H9 (cell line): ENCODE measurements around the gene CCDC158. TPM values are rescaled to one million over a fixed set of nuclear protein-coding genes. Genes with fewer than 3 reads are reported as not detected.

Experiments
- DNase-seq: peaks from one replicate; pipeline ENCODE4 v3.0.0-alpha.2; 2017
- H2AFZ ChIP-seq: one replicate; pipeline ENCODE4 v1.6.1; 2013; ENCODE audit warnings: mild to moderate bottlenecking, low read length, control low read depth, moderate library complexity
- H2AK5ac ChIP-seq: 2 replicates; pipeline ENCODE4 v1.6.1; 2013; ENCODE audit warnings: low read length, control low read depth, mixed read lengths; ENCODE audit not compliant: insufficient read length
- H2BK120ac ChIP-seq: one replicate; pipeline ENCODE4 v1.6.1; 2013; ENCODE audit warnings: low read depth, mild to moderate bottlenecking, low read length, control low read depth, inconsistent platforms; ENCODE audit not compliant: poor library complexity, severe bottlenecking
- H2BK12ac ChIP-seq: 2 replicates; pipeline ENCODE4 v1.6.1; 2013; ENCODE audit warnings: low read length, control low read depth, mixed read lengths, low read depth; ENCODE audit not compliant: insufficient read length
- H2BK15ac ChIP-seq: 2 replicates; pipeline ENCODE4 v1.6.1; 2013; ENCODE audit warnings: low read depth, low read length, control low read depth
- H2BK20ac ChIP-seq: one replicate; pipeline ENCODE4 v1.6.1; 2013; ENCODE audit warnings: low read depth, mild to moderate bottlenecking, low read length, control low read depth, inconsistent platforms; ENCODE audit not compliant: poor library complexity, severe bottlenecking
- H2BK5ac ChIP-seq: 2 replicates; pipeline ENCODE4 v1.6.1; 2013; ENCODE audit warnings: low read length, control low read depth, mixed read lengths; ENCODE audit not compliant: insufficient read length
- H3K14ac ChIP-seq: 2 replicates; pipeline ENCODE4 v1.6.1; 2013; ENCODE audit warnings: low read length, control low read depth; ENCODE audit not compliant: insufficient read depth
- H3K18ac ChIP-seq: 2 replicates; pipeline ENCODE4 v1.6.1; 2013; ENCODE audit warnings: low read depth, mild to moderate bottlenecking, mixed read lengths, low read length, control low read depth; ENCODE audit not compliant: insufficient read length
- H3K23ac ChIP-seq: 2 replicates; pipeline ENCODE4 v1.6.1; 2013; ENCODE audit warnings: low read length, control low read depth, mixed read lengths, low read depth; ENCODE audit not compliant: insufficient read length
- H3K23me2 ChIP-seq: 2 replicates; pipeline ENCODE4 v1.6.1; 2013; ENCODE audit warnings: low read depth, mild to moderate bottlenecking, mixed read lengths, low read length, control low read depth; ENCODE audit not compliant: insufficient read length, poor library complexity, severe bottlenecking
- H3K27ac ChIP-seq: 2 replicates; pipeline ENCODE4 v1.5.1; 2013; ENCODE audit warnings: low read length, control low read depth, mixed read lengths, low read depth; ENCODE audit not compliant: insufficient read length
- H3K27me3 ChIP-seq: 2 replicates; pipeline ENCODE4 v1.6.1; 2013; ENCODE audit warnings: low read length, control low read depth, inconsistent platforms; ENCODE audit not compliant: insufficient read depth
- H3K4ac ChIP-seq: 2 replicates; pipeline ENCODE4 v1.6.1; 2013; ENCODE audit warnings: low read depth, mild to moderate bottlenecking, control low read depth, inconsistent platforms, low read length, moderate library complexity
- H3K4me1 ChIP-seq: 2 replicates; pipeline ENCODE4 v1.6.1; 2013; ENCODE audit warnings: low read length, control low read depth, inconsistent platforms; ENCODE audit not compliant: insufficient read depth
- H3K4me2 ChIP-seq: 2 replicates; pipeline ENCODE4 v1.6.1; 2013; ENCODE audit warnings: low read length, control low read depth, mixed read lengths; ENCODE audit not compliant: insufficient read length, insufficient read depth
- H3K56ac ChIP-seq: 2 replicates; pipeline ENCODE4 v1.6.1; 2013; ENCODE audit warnings: low read depth, mild to moderate bottlenecking, mixed read lengths, low read length, control low read depth; ENCODE audit not compliant: insufficient read length
- H3K79me1 ChIP-seq: 2 replicates; pipeline ENCODE4 v1.6.1; 2013; ENCODE audit warnings: low read depth, mild to moderate bottlenecking, moderate library complexity, low read length, control low read depth, inconsistent platforms; ENCODE audit not compliant: insufficient read depth, poor library complexity, severe bottlenecking
- H3K79me2 ChIP-seq: 2 replicates; pipeline ENCODE4 v1.6.1; 2013; ENCODE audit warnings: low read length, control low read depth, inconsistent platforms; ENCODE audit not compliant: insufficient read depth
- H3K9ac ChIP-seq: 2 replicates; pipeline ENCODE4 v1.6.1; 2013; ENCODE audit warnings: low read length, control low read depth, mixed read lengths; ENCODE audit not compliant: insufficient read length; ENCODE audit errors: extremely low read depth
- H3K9me3 ChIP-seq: one replicate; pipeline ENCODE4 v1.6.1; 2013; ENCODE audit warnings: low read depth, low read length, inconsistent platforms; ENCODE audit not compliant: control insufficient read depth
- H3T11ph ChIP-seq: one replicate; pipeline ENCODE4 v1.6.1; 2013; ENCODE audit warnings: mild to moderate bottlenecking, low read length, control low read depth, inconsistent platforms
- H4K20me1 ChIP-seq: one replicate; pipeline ENCODE4 v1.6.1; 2013; ENCODE audit not compliant: control insufficient read depth, insufficient read length, insufficient read depth
- H4K5ac ChIP-seq: 2 replicates; pipeline ENCODE4 v1.6.1; 2013; ENCODE audit warnings: low read depth, mild to moderate bottlenecking, mixed read lengths, low read length, control low read depth; ENCODE audit not compliant: insufficient read length
- H4K8ac ChIP-seq: replicated peaks from 2 replicates; pipeline ENCODE4 v1.6.1; 2013; ENCODE audit warnings: low read length, control low read depth, mixed read lengths, low read depth; ENCODE audit not compliant: insufficient read length
- H4K91ac ChIP-seq: 2 replicates; pipeline ENCODE4 v1.6.1; 2013; ENCODE audit warnings: low read depth, mild to moderate bottlenecking, moderate library complexity, mixed read lengths, low read length, control low read depth; ENCODE audit not compliant: insufficient read length
- H3K27ac Mint-ChIP-seq, 3 experiments: 2 replicates in 2 of 3; 3 replicates in 1 of 3; pipeline ENCODE4 v1.8.0; 2020 to 2021; ENCODE audit warnings: mixed read lengths in 3 of 3, mild to moderate bottlenecking in 1 of 3, moderate library complexity in 1 of 3
- H3K27me3 Mint-ChIP-seq: 2 replicates; pipeline ENCODE4 v1.8.0; 2021; ENCODE audit warnings: low read depth, mild to moderate bottlenecking, moderate library complexity, mixed read lengths
- H3K36me3 Mint-ChIP-seq, 3 experiments: 2 replicates in 2 of 3; 3 replicates in 1 of 3; pipeline ENCODE4 v1.8.0; 2020 to 2021; ENCODE audit warnings: low read depth in 3 of 3, mixed read lengths in 3 of 3; ENCODE audit not compliant: insufficient read depth in 1 of 3
- H3K4me1 Mint-ChIP-seq, 2 experiments: 2 replicates each; pipeline ENCODE4 v1.8.0; 2020; ENCODE audit warnings: mixed read lengths in 2 of 2
- H3K4me3 Mint-ChIP-seq, 2 experiments: 2 replicates in 1 of 2; 3 replicates in 1 of 2; pipeline ENCODE4 v1.8.0; 2020 to 2021; ENCODE audit warnings: mild to moderate bottlenecking in 2 of 2, mixed read lengths in 2 of 2, moderate library complexity in 1 of 2
- H3K9me3 Mint-ChIP-seq, 2 experiments: 2 replicates in 1 of 2; 3 replicates in 1 of 2; pipeline ENCODE4 v1.8.0; 2020; ENCODE audit warnings: mild to moderate bottlenecking in 2 of 2, mixed read lengths in 2 of 2, moderate library complexity in 1 of 2
- CTCF ChIP-seq: fragments of 200-600 bp; sonication (generic); conservative IDR thresholded peaks from 3 replicates; pipeline ENCODE4 v1.8.0; 2021; ENCODE audit warnings: antibody characterized with exemption, mild to moderate bottlenecking
- WGBS: extraction: QIAGEN DNeasy Blood & Tissue Kit; methylation state at CpG from one replicate; pipeline ENCODE4 v1.1.7; 2013; ENCODE audit warnings: missing lambda C conversion rate, low lambda C conversion rate, mixed read lengths; ENCODE audit not compliant: insufficient read length; ENCODE audit errors: extremely low coverage; 5-methylcytosine and 5-hydroxymethylcytosine counted together
- total RNA-seq: library from RNA; stranded (reverse); gene quantifications from 2 replicates; pipeline ENCODE4 v1.2.1, GENCODE V29; 2021

CCDC158 gene
- total RNA-seq, 1 experiment from 2014 or later = not detected

- no peaks in the 10 kb centered on the region for H4K20me1 ChIP-seq
- no peak overlapping the region for H2BK120ac ChIP-seq
- no peaks in the 10 kb centered on the region for H3K23me2 ChIP-seq
- no peak overlapping the region for H3K4ac ChIP-seq
- H3K9me3 ChIP-seq = no peaks in the 10 kb centered on the region
- no peak overlapping the region for H3K23ac ChIP-seq
- no peak overlapping the region for H2BK20ac ChIP-seq
- no peak overlapping the region for H3K27ac Mint-ChIP-seq
- no peak for DNase-seq
- H2AFZ ChIP-seq = no peak overlapping the region
- H3K36me3 Mint-ChIP-seq = peaks cover 0 to 6% (median 0%) of the 10 kb centered on the region in 3 experiments; a peak in 1 of 7 replicates
- H3K9me3 Mint-ChIP-seq = no peaks in the 10 kb centered on the region; a peak in 1 of 5 replicates
- H3K27me3 ChIP-seq = no peaks in the 10 kb centered on the region
- no peak overlapping the region for H3K4me3 Mint-ChIP-seq
- no peak overlapping the region for H3K56ac ChIP-seq
- no peak overlapping the region for H4K5ac ChIP-seq
- H2BK5ac ChIP-seq = no peak overlapping the region
- H4K8ac ChIP-seq = no peak overlapping the region
- no peaks in the 10 kb centered on the region for H3K27me3 Mint-ChIP-seq
- no peak overlapping the region for H4K91ac ChIP-seq
- no CpG with 5 or more reads among the region's 3 CpGs for WGBS
- H2BK12ac ChIP-seq = no peak overlapping the region
- H3K4me1 ChIP-seq = no peaks in the 10 kb centered on the region; the same call in 1 of the 2 replicates
- H3K4me2 ChIP-seq = no peak overlapping the region
- no peak overlapping the region for H2BK15ac ChIP-seq
- H3K14ac ChIP-seq = no peak overlapping the region
- no peak overlapping the region for H3T11ph ChIP-seq
- peaks cover 0 to 4% of the 10 kb centered on the region in 2 experiments; a peak in 2 of 4 replicates for H3K4me1 Mint-ChIP-seq
- H3K79me1 ChIP-seq = no peaks in the 10 kb centered on the region
- H3K79me2 ChIP-seq = no peaks in the 10 kb centered on the region
- H3K18ac ChIP-seq = no peak overlapping the region
- no peak overlapping the region for H3K9ac ChIP-seq
- TF ChIP-seq CTCF = no peak
- no peak overlapping the region for H2AK5ac ChIP-seq
- no peak overlapping the region for H3K27ac ChIP-seq
Measured at GRCh38 chr4:76266627-76267026, 154.3 kb downstream of the CCDC158 start.
